SK-N-MC (cell line): Measurements from ENCODE around the gene TCTN1.

Source experiments
- EZH2 ChIP-seq: fragments of 200-600 bp; sonication (generic); IDR thresholded peaks from one replicate; pipeline ENCODE4 v1.6.1; 2017; ENCODE audit warnings: antibody characterized with exemption
- FOXP2 ChIP-seq: optimal IDR thresholded peaks from 2 replicates; pipeline ENCODE3; 2011; ENCODE audit warnings: mild to moderate bottlenecking, moderate library complexity; ENCODE audit not compliant: insufficient read depth; ENCODE audit errors: extremely low read length, control extremely low read depth
- POLR2AphosphoS5 ChIP-seq: IDR thresholded peaks from 2 replicates; pipeline ENCODE4 v1.6.1; 2012; ENCODE audit warnings: mild to moderate bottlenecking, low read depth, low read length, borderline replicate concordance

GRCh38 chr12:110690127-110690430 lies 76.2 kb downstream of the TCTN1 start:
- TF ChIP-seq EZH2 (no peak), POLR2AphosphoS5 (no peak), FOXP2 (no peak)
